Activated CD4-positive, alpha-beta T cell treated with anti-CD3 and anti-CD28 coated beads for 4 hours (primary cell): ENCODE data around the gene OBSCN.

Experiments
- DNase-seq, 2 donors: peaks; one replicate each; pipeline ENCODE4 v3.0.0-alpha.2; 2020

The OBSCN gene

GRCh38 chr1:228410015-228410414 is 202.2 kb downstream of the OBSCN start:
- DNase-seq, result no peak

GRCh38 chr1:228410671-228411070 is 202.8 kb downstream of the OBSCN start:
- no peak for DNase-seq

- no peak for DNase-seq
Observed at GRCh38 chr1:228411121-228411520, 203.3 kb downstream of the OBSCN start.

GRCh38 chr1:228411548-228412430 is 203.9 kb downstream of the OBSCN start:
- no peak for DNase-seq

GRCh38 chr1:228413241-228414010 is 205.6 kb downstream of the OBSCN start:
- no peak for DNase-seq

- DNase-seq, result no peak
Observed at GRCh38 chr1:228414511-228415211, 206.8 kb downstream of the OBSCN start.

- DNase-seq, result no peak
Observed at GRCh38 chr1:228415221-228415620, 207.4 kb downstream of the OBSCN start.

- no peak for DNase-seq
Observed at GRCh38 chr1:228415853-228416216, 208.0 kb downstream of the OBSCN start.

- peak; percentile 21 to 35 for DNase-seq
Observed at GRCh38 chr1:228416217-228416933, 208.5 kb downstream of the OBSCN start, which contains the start of gene TRIM17. Gene TRIM17 (minus strand): TSS chr1:228416861. CDS start chr1:228415072, 1,789 bp downstream.

GRCh38 chr1:228417061-228417460 is 209.2 kb downstream of the OBSCN start:
- no peak for DNase-seq

GRCh38 chr1:228417483-228418203 is 209.8 kb downstream of the OBSCN start:
- no peak for DNase-seq

GRCh38 chr1:228420968-228421826 is 213.4 kb downstream of the OBSCN start:
- DNase-seq, result no peak

GRCh38 chr1:228423404-228424053 is 215.7 kb downstream of the OBSCN start:
- DNase-seq, result no peak

GRCh38 chr1:228424685-228425660 is 217.1 kb downstream of the OBSCN start:
- DNase-seq, result no peak

- no peak for DNase-seq
Observed at GRCh38 chr1:228426518-228427175, 218.8 kb downstream of the OBSCN start.

GRCh38 chr1:228428412-228428811 is 220.6 kb downstream of the OBSCN start:
- no peak for DNase-seq
